GM19372 (cell line): ENCODE data around the gene FBXO45.
A peak's percentile ranks its signal among the peaks of the same experiment; 100 is the strongest.
"Not testable (repeated sequence)": the region's sequence is repeated elsewhere in the genome, so short reads cannot be mapped to it uniquely, and the experiment has no call there.

Source experiments
- ATAC-seq: cut with Tn5 transposase; IDR thresholded peaks from one replicate; pipeline ENCODE4 v1.9.1; 2021; ENCODE audit warnings: mild to moderate bottlenecking, low read depth, moderate library complexity; ENCODE audit not compliant: unreplicated experiment

The FBXO45 gene

DNA sequence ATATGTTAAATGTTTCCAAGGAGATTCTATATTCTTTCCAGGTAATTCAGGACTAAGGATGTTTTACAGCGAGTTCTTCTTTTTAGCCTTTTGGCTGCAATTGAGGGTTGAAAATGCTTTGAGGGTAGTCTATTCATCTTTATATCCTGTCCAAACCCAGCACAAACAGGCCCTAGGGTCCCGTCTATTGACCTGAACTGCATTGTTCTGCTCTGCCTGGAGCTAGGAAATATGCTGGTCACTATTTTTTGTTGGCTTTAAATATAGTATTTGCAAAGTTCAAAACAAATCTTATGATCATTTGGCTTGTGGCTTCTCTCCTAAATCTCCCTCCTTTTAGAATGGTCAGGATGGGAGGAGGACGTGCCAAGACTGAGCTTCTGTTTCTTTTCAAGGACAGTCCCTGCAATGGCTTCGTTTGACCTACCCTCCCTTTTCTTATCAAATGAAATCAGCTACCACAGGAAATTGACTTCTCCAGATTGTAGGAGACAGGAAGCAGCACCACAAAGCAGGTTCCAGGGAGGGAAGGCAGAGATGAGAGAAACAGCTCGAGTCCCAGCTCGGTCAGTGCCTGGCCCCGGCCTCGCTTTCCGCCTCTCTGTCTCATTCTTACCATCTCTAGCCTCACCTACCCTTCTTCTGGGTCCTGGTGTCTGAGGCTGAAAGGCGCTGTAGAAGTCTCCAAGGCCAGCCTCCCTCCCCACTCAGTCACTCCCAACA, 43.5 kb downstream of the FBXO45 start:
- no peak for ATAC-seq

DNA sequence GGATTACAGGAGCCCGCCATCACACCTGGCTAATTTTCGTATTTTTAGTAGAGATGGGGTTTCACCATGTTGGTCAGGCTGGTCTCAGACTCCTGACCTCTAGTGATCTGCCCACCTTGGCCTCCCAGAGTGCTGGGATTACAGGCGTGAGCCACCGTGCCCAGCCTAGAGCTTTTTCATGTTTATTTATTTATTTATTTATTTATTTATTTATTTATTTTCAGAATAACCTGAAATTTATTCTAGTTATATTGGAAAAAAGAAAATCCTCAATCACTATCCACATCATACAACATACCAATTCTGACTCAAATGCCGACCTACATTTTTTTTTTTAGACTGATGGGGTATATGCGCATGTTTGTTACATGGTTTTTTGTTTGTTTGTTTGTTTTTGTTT, 46.8 kb downstream of the FBXO45 start:
- not testable (repeated sequence) for ATAC-seq

DNA sequence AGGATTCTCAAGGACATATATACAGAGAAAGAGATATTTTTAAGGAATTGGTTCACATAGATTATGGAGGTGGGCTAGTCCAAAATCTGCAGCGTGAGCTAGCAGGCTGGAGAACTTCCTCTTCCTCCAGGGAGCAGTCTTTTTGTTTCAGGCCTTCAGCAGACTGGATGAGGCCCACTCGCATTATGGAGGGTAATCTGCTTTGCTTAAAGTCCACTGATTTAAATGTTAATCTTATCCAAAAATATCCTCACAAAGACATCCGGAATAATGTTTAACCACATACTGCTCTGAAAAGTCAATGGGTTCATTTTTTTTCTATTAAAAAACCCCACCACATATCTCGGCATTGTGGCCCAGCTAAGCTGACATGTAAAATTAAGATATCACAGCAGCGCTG, 48.8 kb downstream of the FBXO45 start:
- ATAC-seq, result no peak

DNA sequence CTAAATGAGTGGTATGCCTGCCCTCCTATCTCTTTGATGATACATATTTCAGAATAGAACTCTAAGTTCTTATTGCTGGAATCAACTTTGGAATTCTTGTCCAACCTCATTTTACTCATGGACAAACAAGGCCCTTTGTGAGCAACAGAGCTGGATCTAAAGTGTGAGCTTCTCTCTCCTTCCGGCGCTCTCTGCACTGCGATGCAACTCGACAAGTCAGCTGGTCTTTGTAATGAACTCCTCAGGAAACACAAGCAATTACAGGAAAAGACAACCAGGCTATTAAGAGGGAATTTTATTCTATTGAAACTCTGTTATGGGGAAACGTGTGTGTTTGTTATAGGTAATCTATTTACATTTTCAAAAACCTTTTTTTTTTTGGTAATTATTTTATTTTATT, 50.8 kb downstream of the FBXO45 start:
- ATAC-seq, result no peak

DNA sequence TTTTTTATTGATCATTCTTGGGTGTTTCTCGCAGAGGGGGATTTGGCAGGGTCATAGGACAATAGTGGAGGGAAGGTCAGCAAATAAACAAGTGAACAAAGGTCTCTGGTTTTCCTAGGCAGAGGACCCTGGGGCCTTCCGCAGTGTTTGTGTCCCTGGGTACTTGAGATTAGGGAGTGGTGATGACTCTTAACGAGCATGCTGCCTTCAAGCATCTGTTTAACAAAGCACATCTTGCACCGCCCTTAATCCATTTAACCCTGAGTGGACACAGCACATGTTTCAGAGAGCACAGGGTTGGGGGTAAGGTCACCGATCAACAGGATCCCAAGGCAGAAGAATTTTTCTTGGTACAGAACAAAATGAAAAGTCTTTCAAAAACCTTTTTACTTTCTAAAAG, 51.2 kb downstream of the FBXO45 start:
- ATAC-seq, result not testable (repeated sequence)

DNA sequence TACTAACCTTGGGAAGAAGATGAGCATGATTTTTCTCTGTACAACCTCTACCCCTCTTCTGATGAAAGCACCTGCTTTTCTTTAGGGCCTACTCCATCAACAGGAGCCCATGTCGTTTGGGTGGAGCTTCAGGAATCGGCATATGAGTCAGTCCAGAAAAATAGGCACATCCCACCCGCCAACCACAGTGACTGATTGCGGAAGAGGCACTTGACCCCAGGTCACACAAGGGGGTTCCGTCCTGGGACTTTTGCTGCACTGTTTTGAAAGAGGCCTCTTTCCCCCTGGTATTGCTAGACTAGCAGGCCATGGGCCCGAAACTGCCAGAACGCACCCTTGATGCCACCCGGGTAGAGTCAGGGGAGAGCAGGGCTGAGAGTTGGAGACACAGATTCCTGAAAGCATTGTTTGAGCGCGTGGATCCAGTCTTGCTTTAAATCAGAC, 51.7 kb downstream of the FBXO45 start:
- ATAC-seq, result no peak

DNA sequence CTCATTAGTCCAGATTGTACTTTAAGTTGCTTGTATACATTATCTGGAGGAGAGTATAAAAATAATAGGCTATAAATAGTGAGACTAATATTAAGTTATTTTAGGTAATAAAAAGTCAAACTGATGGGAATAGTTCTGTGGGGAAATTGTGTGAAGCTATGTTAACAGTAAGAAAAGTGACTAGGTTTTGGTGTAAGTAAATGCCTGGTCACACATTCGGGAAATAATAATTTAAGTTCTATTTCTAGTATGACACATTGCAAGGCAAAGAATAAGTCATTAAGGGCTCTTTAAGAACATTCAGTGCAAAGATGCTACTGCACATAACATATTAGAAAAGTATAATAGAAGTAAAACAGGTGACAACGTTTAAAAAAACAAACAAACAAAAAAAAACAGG, 52.2 kb downstream of the FBXO45 start:
- ATAC-seq, result no peak

DNA sequence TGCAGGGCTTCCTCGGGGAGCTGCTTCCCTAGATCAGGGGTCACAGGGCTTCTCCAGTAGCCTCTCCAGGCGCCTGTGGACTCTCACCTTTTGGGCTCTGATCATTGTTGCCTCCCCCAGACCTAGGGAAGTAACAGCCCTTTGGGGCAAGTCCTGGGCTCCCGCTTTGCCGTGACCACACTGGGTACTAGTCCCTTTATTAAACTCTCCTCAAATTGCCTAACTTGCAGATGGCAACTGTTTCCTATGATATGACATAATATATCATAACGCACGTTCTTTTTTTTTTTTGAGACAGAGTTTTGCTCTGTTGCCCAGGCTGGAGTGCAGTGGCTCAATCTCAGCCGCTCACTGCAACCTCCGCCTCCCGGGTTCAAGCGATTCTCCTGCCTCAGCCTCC, 53.2 kb downstream of the FBXO45 start:
- ATAC-seq, result no peak

DNA sequence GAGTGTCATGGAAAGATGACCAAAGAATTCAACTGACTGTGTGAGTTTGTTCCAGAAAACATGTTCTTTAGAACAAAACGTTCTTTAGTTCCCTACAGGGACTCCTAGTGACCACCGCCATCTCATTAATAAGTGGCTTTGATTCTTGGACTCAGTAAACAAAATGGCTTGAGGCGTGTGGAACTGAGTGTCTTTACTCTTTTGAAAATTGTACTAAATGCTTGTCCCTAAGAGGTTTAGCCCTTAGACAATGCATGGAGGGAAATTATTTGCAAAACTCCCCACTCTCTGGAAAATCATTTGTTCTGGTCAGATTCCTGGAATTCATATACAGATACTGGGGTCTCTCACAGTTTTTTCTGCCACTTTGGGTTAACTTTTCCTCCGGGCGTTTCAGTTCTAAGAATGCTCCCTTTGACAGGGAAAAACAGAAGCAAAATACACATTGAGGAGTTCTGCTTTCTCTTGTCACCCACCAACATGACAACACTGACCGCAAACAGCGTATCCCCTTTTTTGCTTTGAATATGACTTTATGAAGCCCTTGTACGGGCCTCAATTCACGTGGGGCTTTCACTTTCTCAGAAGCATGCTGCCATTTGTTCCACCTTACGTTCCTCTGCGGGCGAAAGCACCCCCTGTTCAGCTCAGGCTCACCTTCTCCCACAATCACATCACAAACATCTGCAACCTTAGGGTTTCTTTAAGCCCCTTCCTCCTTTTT, 55.8 kb downstream of the FBXO45 start:
- ATAC-seq, result no peak

DNA sequence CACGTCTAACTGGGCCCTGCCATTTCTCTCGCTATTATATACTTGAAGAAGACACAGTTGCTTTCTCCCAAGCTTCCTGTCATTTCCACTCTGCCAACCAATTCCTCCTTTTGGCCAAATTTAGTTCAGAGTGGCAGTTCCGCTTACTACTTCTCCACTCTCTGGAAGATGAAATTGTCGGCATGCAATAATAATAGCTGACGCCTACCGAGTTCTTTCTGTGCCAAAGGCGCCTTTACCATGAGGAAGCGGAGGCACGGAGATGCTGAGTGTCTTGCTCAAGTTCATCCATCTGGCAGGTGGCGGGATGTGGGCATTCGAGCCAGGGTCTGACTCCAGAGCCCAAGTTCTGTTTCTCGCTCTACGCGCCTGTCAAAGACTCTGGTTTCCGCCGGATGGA, 56.4 kb downstream of the FBXO45 start:
- no peak for ATAC-seq

DNA sequence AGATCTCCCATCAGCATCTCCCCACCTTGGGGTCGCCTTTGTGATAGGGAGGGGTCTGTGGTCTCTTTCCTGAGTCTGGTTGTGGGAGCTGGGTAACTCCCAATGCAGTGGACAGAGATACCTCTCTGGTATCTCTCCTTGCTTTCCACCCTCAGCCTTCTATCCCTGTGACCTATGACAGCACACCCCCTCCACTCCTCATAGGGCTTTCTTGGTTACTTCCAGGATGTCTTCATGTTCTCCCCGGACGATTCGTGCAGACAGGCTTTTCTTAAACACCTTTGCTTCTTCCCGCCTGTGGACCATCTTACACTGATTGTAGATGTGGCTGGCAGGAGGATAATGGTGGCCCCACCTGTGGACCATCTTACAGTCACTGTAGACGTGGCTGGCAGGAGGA, 56.9 kb downstream of the FBXO45 start:
- no peak for ATAC-seq

DNA sequence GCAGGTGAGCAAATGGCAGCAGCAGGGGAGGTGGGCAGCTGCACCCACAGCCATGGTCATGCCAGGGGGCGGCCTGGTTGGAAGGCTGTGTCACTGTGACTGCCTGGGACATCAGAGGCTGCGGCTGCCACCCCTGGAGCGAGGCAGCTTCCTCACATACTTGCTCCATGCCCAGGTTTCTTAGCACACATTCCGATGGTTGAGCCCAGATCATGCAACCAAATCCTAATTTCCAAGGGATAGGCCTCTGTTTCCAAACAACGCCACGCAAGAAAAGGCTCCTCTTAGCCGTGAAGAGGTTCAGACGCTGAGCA, 59.4 kb downstream of the FBXO45 start:
- ATAC-seq, result no peak

DNA sequence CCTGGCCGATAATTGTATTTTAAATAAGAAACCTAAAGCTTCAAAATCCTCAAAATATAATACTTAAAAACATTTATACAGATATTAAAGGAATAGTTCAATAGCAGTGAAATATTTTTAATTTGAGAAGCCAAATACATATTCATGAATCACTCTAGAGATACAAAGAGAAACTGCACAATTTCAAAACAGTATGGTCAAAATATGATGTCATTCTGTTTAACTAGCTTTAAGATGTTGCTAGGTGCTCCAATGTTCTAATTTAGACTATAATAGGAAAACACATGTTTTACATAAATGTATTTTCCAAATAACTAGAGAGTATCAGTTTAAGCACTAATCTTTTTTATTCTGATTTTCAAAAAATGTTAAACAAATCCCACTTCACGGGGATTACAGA, 60.8 kb downstream of the FBXO45 start:
- ATAC-seq, result no peak

DNA sequence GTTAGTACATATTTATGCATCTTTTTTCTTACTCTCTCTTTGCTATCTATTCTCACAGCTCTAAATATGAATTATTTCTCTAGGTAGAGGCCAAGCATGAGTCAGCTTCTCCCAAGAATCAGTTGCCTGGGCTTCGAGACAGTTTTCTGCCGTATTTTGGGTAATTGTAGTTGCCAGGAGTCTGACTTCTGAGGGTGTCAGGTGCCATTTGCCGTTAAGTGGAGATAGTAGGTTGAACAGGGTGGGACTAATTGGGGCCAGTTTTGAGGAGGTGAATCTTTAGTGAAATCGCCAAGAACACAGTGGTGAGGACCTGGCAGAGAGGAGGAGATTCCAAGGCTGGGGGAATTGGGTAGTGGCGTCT, 63.2 kb downstream of the FBXO45 start:
- no peak for ATAC-seq

DNA sequence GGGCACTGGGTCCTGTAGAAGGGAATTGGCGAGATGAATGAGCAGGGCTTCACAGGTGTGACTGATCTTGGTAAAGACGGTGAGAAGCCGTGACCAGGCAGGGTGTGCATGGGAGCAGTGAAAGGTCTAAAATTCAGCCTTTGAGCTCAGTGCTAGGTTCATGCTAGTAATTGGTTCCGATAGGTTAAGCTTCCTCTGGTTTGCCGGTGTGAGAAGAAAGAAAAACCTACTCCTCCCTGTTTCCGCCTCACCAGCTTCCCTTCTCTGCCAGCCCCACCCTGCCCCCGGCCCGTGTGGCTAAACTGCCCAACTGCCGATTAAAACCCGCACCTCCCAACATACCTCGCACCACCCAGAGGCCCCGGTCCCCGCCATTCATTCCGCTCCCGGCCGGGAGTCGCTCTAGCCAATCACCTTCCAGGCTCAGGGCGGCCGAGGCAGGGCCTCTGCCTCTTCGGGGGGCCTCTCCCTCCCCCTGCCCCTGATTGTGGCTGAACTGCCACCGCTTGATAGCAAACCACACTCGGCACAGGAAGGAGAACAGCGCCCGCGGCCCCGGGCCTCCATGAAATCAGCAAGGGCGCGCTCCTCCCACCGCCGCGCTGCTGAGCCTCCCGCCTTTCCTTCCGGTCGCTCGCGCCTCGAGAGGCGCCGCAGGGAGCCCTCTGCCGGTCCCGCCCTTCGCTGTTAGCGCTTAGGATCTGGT, 63.7 kb downstream of the FBXO45 start:
- ATAC-seq, result peak; percentile 74

DNA sequence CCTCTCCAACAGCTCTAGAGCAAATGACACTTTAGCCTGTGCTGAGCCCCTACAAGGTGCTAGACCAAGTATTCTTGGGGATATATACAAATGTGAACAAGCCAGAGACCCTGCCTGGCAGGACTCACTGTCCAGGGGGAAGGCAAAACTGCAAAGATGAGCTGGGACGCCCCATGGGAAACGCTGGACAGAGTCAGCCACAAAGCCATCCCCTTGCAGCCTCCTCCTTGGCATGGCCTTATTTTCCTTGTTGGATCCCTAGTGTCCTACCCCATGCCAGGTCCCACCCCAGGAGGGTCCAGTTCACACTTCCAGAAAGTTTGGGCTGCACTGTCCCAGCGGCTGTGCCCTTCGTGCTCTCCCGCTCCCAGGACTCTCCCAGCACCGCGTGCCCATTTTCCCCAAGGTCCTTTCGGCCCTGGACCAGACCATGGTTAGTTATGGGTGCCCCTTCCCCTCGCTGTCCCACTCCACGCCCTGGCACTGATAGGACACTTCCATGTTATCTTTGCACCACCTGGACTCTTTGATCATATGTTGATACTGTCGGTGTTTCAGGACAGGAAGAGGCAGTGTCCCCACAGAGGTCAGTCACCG, 65.2 kb downstream of the FBXO45 start:
- ATAC-seq, result no peak

DNA sequence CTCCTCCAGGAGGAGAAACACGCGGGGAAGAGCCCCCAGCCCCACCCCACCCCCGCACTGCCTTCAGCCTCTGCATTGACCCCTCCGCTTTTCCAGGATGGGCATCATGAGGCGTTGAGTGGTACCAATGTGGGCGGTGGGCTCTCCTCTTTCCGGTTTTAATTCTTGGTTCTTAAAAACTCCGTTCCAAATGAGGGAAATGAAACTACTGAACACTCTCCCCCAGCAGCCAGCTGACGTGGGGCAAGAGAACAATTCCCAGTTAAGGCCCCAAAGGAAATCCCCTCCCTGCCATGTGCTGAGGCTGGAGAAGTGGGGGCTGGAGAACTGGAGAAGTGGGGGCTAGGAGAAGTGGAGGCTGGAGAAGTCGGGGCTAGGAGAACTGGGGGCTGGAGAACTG, 65.8 kb downstream of the FBXO45 start:
- ATAC-seq, result no peak

DNA sequence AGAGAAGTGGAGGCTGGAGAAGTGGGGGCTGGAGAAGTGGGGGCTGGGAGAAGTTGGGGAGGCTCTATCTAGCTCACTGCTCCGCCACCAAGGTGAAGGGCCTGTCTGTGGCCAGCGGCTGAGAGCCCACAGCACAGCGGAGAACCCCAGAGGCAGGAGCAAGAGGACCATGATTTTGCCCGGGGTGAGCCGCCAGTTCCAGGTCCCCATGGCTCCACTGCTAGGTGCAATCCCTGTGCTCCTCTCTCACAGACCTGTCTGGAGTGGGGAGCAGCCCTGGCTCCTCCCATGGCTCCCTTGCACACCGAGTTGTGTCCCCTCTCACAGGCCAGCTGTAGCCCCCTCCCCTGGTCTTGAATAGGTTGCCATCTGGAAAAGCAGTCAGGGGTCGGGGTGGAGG, 66.4 kb downstream of the FBXO45 start:
- ATAC-seq, result no peak

DNA sequence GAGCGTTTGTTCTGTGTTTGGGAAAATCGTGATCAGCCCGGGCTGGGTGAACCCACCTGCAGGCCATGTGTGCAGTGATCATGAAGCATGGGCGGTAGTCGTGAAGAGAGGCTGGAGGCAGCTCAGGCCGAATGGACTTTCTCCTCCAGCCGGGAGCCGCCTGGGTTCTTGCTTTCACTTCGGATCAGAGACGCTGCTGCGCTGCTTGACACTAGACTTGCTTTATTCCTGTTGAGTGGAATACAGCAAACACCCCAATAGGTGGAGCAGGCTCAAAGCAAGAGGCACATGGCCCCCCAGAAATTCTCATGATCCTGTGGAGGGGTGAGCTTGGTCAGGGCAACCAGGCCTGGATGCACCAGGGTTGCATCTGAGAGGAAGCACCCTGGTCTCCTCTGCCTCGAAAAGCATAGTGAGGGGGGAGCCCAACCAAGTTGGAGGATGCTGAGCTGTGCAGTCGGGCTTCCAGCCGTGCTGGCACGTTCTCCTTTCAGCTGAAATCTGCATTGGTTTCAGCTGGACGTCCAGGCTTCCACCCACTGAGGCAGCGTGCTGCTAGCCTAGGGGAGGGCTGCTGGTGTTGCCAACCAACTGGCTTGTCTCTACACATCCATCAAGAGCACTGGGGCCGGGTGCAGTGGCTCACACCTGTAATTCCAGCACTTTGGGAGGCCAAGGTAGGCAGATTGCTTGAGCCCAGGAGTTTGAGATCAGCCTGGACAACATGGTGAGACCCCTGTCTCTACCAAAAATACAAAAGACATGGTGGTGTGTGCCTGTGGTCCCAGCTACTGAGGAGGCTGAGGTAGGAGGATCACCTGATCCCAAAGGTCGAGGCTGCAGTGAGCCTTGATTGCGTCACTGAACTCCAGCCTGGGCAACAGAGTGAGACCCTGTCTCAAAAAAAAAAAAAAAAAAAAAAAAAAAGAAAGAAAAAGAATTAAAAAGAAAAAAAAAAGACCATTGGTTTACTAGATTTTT, 68.2 kb downstream of the FBXO45 start:
- ATAC-seq, result no peak

DNA sequence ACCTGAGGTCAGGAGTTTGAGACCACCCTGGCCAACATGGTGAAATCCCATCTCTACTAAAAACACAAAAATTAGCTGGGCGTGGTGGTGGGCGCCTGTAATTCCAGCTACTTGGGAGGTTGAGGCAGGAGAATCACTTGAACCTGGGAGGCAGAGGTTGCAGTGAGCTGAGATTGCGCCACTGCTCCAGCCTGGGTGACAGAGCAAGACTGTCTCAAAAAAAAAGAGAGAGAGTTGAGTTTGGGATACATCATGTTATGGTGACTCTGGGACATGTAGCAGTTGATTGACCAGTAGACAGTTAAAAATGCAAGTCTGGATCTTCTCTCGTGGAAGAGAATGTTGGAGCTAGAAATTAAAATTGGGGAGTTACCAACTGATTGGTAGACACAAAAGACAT, 69.5 kb downstream of the FBXO45 start:
- not testable (repeated sequence) for ATAC-seq
